Ishikawa (cell line): ENCODE results near the gene LYPD3.

Source experiments
- CREB1 ChIP-seq: IDR thresholded peaks from 2 replicates; pipeline ENCODE4 v1.6.1; 2012; ENCODE audit warnings: low read depth
- EGR1 ChIP-seq: IDR thresholded peaks from 2 replicates; pipeline ENCODE4 v1.6.1; 2012
- EP300 ChIP-seq: IDR thresholded peaks from 2 replicates; pipeline ENCODE4 v1.6.1; 2012; ENCODE audit warnings: borderline replicate concordance
- MAX ChIP-seq: IDR thresholded peaks from 2 replicates; pipeline ENCODE4 v1.6.1; 2012
- NFIC ChIP-seq: IDR thresholded peaks from 2 replicates; pipeline ENCODE4 v1.6.1; 2012
- REST ChIP-seq: IDR thresholded peaks from 2 replicates; pipeline ENCODE4 v1.6.1; 2012; ENCODE audit warnings: low read depth, mild to moderate bottlenecking
- USF1 ChIP-seq: IDR thresholded peaks from 2 replicates; pipeline ENCODE4 v1.6.1; 2012
- YY1 ChIP-seq: IDR thresholded peaks from 2 replicates; pipeline ENCODE4 v1.6.1; 2012; ENCODE audit warnings: low read depth

GRCh38 chr19:43416951-43417623 lies 48.3 kb downstream of the LYPD3 start:
- no peak for TF ChIP-seq EGR1
- no peak for TF ChIP-seq YY1
- no peak for TF ChIP-seq REST
- no peak for TF ChIP-seq EP300
- no peak for TF ChIP-seq MAX
- no peak for TF ChIP-seq NFIC
- TF ChIP-seq USF1, result no peak
- TF ChIP-seq CREB1, result no peak
